Endothelial cell (in vitro differentiated cells): ENCODE results near the gene MRPL21. TPM values are rescaled to one million over a fixed set of nuclear protein-coding genes. Genes with fewer than 3 reads are reported as not detected.

Source experiments
- DNase-seq: peaks from one replicate; pipeline ENCODE4 v3.0.0; 2021; ENCODE audit warnings: low spot score
- H3K27ac Mint-ChIP-seq: one replicate; pipeline ENCODE4 v1.8.0; 2021; ENCODE audit warnings: mixed read lengths, inconsistent platforms; ENCODE audit not compliant: unreplicated experiment
- H3K27me3 Mint-ChIP-seq: one replicate; pipeline ENCODE4 v1.8.0; 2021; ENCODE audit warnings: mild to moderate bottlenecking, moderate library complexity, mixed read lengths, inconsistent platforms; ENCODE audit not compliant: unreplicated experiment
- H3K36me3 Mint-ChIP-seq: one replicate; pipeline ENCODE4 v1.8.0; 2021; ENCODE audit warnings: mild to moderate bottlenecking, low read depth, mixed read lengths, inconsistent platforms; ENCODE audit not compliant: unreplicated experiment
- H3K4me1 Mint-ChIP-seq: one replicate; pipeline ENCODE4 v1.8.0; 2021; ENCODE audit warnings: mild to moderate bottlenecking, mixed read lengths, inconsistent platforms; ENCODE audit not compliant: unreplicated experiment
- H3K4me3 Mint-ChIP-seq: one replicate; pipeline ENCODE4 v1.8.0; 2021; ENCODE audit warnings: mild to moderate bottlenecking, mixed read lengths, inconsistent platforms; ENCODE audit not compliant: unreplicated experiment
- H3K9me3 Mint-ChIP-seq: one replicate; pipeline ENCODE4 v1.8.0; 2021; ENCODE audit warnings: mixed read lengths, inconsistent platforms; ENCODE audit not compliant: unreplicated experiment
- CTCF ChIP-seq: fragments of 200-600 bp; sonication (generic); IDR thresholded peaks from one replicate; pipeline ENCODE4 v1.5.0; 2021; ENCODE audit warnings: antibody characterized with exemption; ENCODE audit not compliant: unreplicated experiment
- total RNA-seq: library from RNA; stranded (reverse); fragmentation: NEBNext Ultra II Directional; extraction: Animal tissue kit (Norgen Biotek cat#: 25700); gene quantifications from one replicate; pipeline ENCODE4 v1.2.1, GENCODE V29; 2021; ENCODE audit not compliant: unreplicated experiment

The MRPL21 gene
- total RNA-seq, 1 donor from 2014 or later = 54.4 TPM

GRCh38 chr11:68932358-68932757 is 28.7 kb upstream of the MRPL21 start:
- peaks cover 4% of the 10 kb centered on the region for H3K27me3 Mint-ChIP-seq
- H3K27ac Mint-ChIP-seq = no peak overlapping the region
- no peak for DNase-seq
- H3K4me3 Mint-ChIP-seq = no peak overlapping the region
- peaks cover 34% of the 10 kb centered on the region for H3K36me3 Mint-ChIP-seq
- TF ChIP-seq CTCF = no peak
- no peaks in the 10 kb centered on the region for H3K9me3 Mint-ChIP-seq
- H3K4me1 Mint-ChIP-seq = no peaks in the 10 kb centered on the region

GRCh38 chr11:68931911-68932310 is 28.3 kb upstream of the MRPL21 start:
- Mint-ChIP-seq H3K9me3 (no peaks in the 10 kb centered on the region), H3K27ac (no peak overlapping the region), H3K4me1 (no peaks in the 10 kb centered on the region), H3K36me3 (peaks cover 37% of the 10 kb centered on the region), H3K27me3 (peaks cover 4% of the 10 kb centered on the region), H3K4me3 (peak overlapping the region; percentile 23)
- DNase-seq = no peak
- no peak for TF ChIP-seq CTCF

- H3K36me3 Mint-ChIP-seq = peaks cover 40% of the 10 kb centered on the region
Observed at GRCh38 chr11:68930991-68931855, 27.6 kb upstream of the MRPL21 start.

GRCh38 chr11:68929706-68930570 is 26.3 kb upstream of the MRPL21 start:
- Mint-ChIP-seq H3K27ac (no peak overlapping the region), H3K4me1 (no peaks in the 10 kb centered on the region), H3K4me3 (peak overlapping the region; percentile 21), H3K9me3 (peaks cover 7% of the 10 kb centered on the region), H3K27me3 (peaks cover 2% of the 10 kb centered on the region), H3K36me3 (peaks cover 44% of the 10 kb centered on the region)
- TF ChIP-seq CTCF = no peak
- DNase-seq = no peak

More at GRCh38 chr11:68930991-68931855, 27.6 kb upstream of the MRPL21 start:
- no peaks in the 10 kb centered on the region for H3K4me1 Mint-ChIP-seq
- H3K4me3 Mint-ChIP-seq = peak overlapping the region; percentile 23
- no peak for TF ChIP-seq CTCF
- no peak for DNase-seq
- no peak overlapping the region for H3K27ac Mint-ChIP-seq
- H3K9me3 Mint-ChIP-seq = no peaks in the 10 kb centered on the region
- peaks cover 4% of the 10 kb centered on the region for H3K27me3 Mint-ChIP-seq
